GM18909 (cell line): ENCODE data around the gene NPHS1.

Experiments used
- ATAC-seq: cut with Tn5 transposase; IDR thresholded peaks from one replicate; pipeline ENCODE4 v1.9.1; 2021; ENCODE audit warnings: mild to moderate bottlenecking; ENCODE audit not compliant: unreplicated experiment, poor library complexity

NPHS1 gene

DNA sequence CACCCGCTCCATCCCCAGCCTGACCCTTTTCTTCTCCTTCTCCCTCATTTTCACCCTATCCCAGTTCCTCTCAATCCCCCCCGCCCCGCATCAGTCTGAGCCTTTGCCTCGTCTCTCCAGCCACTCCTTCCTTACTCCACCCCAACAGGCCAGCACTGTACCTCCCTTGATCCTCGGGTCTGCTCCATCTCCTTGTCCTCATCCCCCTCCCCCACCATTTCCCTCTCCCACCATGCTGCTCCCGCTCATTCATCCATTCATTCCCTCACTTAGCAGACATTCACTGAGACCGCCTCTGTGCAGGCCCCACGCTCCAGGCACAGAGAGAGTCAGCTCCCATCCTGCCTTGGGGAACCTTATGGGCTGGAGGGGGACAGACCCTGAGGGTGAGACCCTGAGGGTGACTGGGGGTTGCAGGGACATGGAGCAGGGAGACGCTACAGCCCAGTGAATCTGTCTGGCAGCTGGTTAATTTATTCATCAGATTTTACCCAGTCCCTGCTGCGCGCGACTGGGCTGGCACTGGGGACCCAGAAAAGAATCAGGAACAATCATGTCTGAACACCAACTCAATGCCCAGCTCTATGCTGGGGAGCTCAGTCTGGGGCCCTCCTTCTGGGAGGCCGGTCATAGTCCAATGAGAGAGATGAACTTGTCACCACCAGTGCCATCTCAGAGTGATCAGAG, 76.1 kb downstream of the NPHS1 start:
- ATAC-seq, result no peak
